ENCODE measurements around the gene CCDC71.
A peak's percentile ranks its signal among the peaks of the same experiment; 100 is the strongest.

CCDC71 gene

DNA sequence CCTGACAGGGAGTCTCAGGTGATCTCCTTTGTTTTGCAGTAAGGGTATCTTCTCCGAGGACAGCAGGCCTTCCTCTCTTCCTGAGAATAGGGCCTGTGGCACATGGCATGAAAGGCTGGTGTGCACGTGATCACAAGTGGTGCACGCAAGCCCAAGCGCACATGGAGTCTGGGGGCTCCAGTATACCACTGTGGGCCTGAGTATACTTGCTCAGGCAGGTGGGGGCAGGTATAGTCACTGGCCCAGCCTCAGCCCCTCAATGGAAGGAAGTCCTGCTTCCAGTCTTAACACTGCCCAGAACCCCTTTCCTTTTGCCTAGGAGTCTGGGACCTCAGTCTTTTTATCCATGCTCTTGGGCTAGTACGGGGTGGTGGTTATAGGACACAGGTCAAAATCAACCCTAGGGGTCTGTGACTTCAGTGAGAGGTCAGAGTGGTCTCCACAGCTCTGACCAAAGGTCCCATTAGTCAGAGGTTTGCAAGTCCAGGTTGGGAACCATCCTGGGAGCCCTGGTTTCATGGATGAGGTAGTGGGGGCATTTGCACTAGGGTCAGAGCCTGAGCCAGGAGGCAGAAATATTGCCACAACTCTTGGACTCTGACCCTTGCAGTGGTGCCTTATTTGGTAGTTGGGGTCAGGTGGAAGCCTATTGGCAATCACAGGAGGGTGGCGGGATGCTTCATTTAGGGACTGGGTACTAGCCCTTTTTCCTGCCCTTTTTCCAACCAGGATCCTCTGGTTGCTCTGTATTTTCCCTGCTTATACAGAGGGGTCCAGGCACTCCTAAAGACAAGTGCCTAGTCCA lies 823 bp upstream of the CCDC71 start:
- peak overlapping the region; percentile 18 for H3K27ac ChIP-seq (ENCODE audit: low read length)
- peak overlapping the region; percentile 84 for H3K4me3 ChIP-seq (ENCODE audit: low read length)
- H3K27me3 ChIP-seq (ENCODE audit: control insufficient read depth, insufficient read depth, low read length), result no peaks in the 10 kb centered on the region
- no peaks in the 10 kb centered on the region for H3K9me3 ChIP-seq (ENCODE audit: control insufficient read depth, low read depth, low read length)
- H3K9ac ChIP-seq (ENCODE audit: low read length), result peak overlapping the region; percentile 91
- peaks cover 19% of the 10 kb centered on the region for H3K4me1 ChIP-seq (ENCODE audit: control insufficient read depth, low read depth, low read length)
- H3K36me3 ChIP-seq (ENCODE audit: control insufficient read depth, low read depth, low read length), result peaks cover 14% of the 10 kb centered on the region

DNA sequence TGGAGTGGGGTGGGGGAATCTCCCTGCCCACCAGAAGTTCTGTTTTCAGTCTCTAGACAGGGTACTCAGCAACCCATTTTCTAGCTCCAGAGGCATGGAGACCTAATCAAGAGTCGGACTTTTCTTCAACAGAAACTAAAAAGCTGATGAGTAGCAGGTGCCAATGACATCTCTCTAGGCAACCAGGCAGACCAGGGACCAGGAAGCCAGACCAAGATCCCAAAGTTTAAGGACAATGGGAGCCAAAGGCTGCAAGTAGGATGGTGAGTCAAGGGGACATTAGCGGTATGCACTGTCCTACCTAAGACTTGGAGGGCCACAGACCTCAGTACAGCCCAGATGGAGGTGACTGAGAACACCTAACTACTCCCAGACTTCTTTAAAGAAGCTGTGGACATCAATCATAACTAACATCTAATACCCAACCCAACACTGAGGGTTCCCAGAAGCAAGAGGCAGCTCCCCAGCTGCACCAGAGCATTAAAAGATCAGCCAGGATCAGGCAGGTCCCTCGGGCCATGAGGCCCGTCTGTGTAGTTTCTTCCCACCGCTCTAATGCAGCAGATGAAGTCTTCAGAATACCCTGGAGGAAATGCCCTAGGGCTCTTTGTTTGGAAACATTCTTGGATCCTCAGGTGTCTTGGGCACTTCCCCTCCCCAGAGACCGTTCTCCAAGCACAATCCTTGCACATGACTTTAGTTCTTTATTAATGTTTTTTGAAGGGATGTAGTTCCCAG lies 979 bp downstream of the CCDC71 start:
- H3K27me3 ChIP-seq (ENCODE audit: control insufficient read depth, insufficient read depth, low read length), result no peaks in the 10 kb centered on the region
- peaks cover 13% of the 10 kb centered on the region for H3K4me1 ChIP-seq (ENCODE audit: control insufficient read depth, low read depth, low read length)
- H3K9ac ChIP-seq (ENCODE audit: low read length), result peak overlapping the region; percentile 91
- H3K36me3 ChIP-seq (ENCODE audit: control insufficient read depth, low read depth, low read length), result peaks cover 20% of the 10 kb centered on the region
- no peaks in the 10 kb centered on the region for H3K9me3 ChIP-seq (ENCODE audit: control insufficient read depth, low read depth, low read length)
- H3K4me3 ChIP-seq (ENCODE audit: low read length), result peak overlapping the region; percentile 84
- H3K27ac ChIP-seq (ENCODE audit: low read length), result peak overlapping the region; percentile 45

DNA sequence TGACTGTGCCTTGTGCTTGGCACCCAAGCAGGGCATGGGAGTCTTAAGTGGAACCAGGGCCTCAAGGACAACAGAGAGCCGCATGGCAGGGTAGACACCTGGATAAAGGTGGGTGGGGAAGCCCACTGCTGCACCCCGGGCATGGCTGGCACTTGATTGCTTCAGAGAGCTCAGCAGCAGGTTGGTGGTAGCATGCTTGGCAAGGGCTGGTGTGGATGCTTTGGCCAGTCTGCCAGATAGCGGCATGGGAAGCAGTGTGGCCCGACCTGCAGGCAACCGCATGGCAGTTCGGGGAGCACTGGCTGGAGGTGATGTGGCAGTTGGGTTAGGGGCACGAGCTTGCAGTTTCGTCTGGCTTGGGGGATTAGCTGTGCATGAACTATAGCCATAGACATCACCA lies 2.5 kb downstream of the CCDC71 start:
- no peak overlapping the region for H3K4me3 ChIP-seq (ENCODE audit: low read length)
- H3K9me3 ChIP-seq (ENCODE audit: control insufficient read depth, low read depth, low read length), result no peaks in the 10 kb centered on the region
- peaks cover 20% of the 10 kb centered on the region for H3K36me3 ChIP-seq (ENCODE audit: control insufficient read depth, low read depth, low read length)
- no peaks in the 10 kb centered on the region for H3K27me3 ChIP-seq (ENCODE audit: control insufficient read depth, insufficient read depth, low read length)
- no peak overlapping the region for H3K9ac ChIP-seq (ENCODE audit: low read length)
- no peak overlapping the region for H3K27ac ChIP-seq (ENCODE audit: low read length)
- H3K4me1 ChIP-seq (ENCODE audit: control insufficient read depth, low read depth, low read length), result peaks cover 13% of the 10 kb centered on the region

- H3K4me1 ChIP-seq (ENCODE audit: control insufficient read depth, low read depth, low read length), result peaks cover 13% of the 10 kb centered on the region
- H3K9ac ChIP-seq (ENCODE audit: low read length), result no peak overlapping the region
- H3K9me3 ChIP-seq (ENCODE audit: control insufficient read depth, low read depth, low read length), result no peaks in the 10 kb centered on the region
- no peak overlapping the region for H3K27ac ChIP-seq (ENCODE audit: low read length)
- H3K36me3 ChIP-seq (ENCODE audit: control insufficient read depth, low read depth, low read length), result peaks cover 20% of the 10 kb centered on the region
- no peaks in the 10 kb centered on the region for H3K27me3 ChIP-seq (ENCODE audit: control insufficient read depth, insufficient read depth, low read length)
- H3K4me3 ChIP-seq (ENCODE audit: low read length), result no peak overlapping the region
These were observed 3.2 kb downstream of the CCDC71 start for GRCh38 chr3:49162751-49163419.

- Histone ChIP-seq H3K36me3 (ENCODE audit: control insufficient read depth, low read depth, low read length) (peaks cover 20% of the 10 kb centered on the region), H3K9ac (ENCODE audit: low read length) (no peak overlapping the region)
These were observed 4.2 kb downstream of the CCDC71 start for GRCh38 chr3:49161808-49162530.

GRCh38 chr3:49161197-49161596 lies 4.9 kb downstream of the CCDC71 start:
- H3K27ac ChIP-seq (ENCODE audit: low read length), result no peak overlapping the region

More at GRCh38 chr3:49161808-49162530, 4.2 kb downstream of the CCDC71 start:
- Histone ChIP-seq H3K9me3 (ENCODE audit: control insufficient read depth, low read depth, low read length) (no peaks in the 10 kb centered on the region), H3K4me3 (ENCODE audit: low read length) (no peak overlapping the region), H3K27me3 (ENCODE audit: control insufficient read depth, insufficient read depth, low read length) (no peaks in the 10 kb centered on the region), H3K4me1 (ENCODE audit: control insufficient read depth, low read depth, low read length) (peaks cover 13% of the 10 kb centered on the region), H3K27ac (ENCODE audit: low read length) (no peak overlapping the region)

GRCh38 chr3:49158792-49159191 lies 7.3 kb downstream of the CCDC71 start:
- H3K9me3 ChIP-seq (ENCODE audit: control insufficient read depth, low read depth, low read length), result no peaks in the 10 kb centered on the region
- H3K4me1 ChIP-seq (ENCODE audit: control insufficient read depth, low read depth, low read length), result no peaks in the 10 kb centered on the region
- no peak overlapping the region for H3K27ac ChIP-seq (ENCODE audit: low read length)
- H3K27me3 ChIP-seq (ENCODE audit: control insufficient read depth, insufficient read depth, low read length), result no peaks in the 10 kb centered on the region
- H3K9ac ChIP-seq (ENCODE audit: low read length), result no peak overlapping the region
- H3K36me3 ChIP-seq (ENCODE audit: control insufficient read depth, low read depth, low read length), result peaks cover 16% of the 10 kb centered on the region
- no peak overlapping the region for H3K4me3 ChIP-seq (ENCODE audit: low read length)

More at GRCh38 chr3:49161197-49161596, 4.9 kb downstream of the CCDC71 start:
- Histone ChIP-seq H3K9me3 (ENCODE audit: control insufficient read depth, low read depth, low read length) (no peaks in the 10 kb centered on the region), H3K4me3 (ENCODE audit: low read length) (no peak overlapping the region), H3K4me1 (ENCODE audit: control insufficient read depth, low read depth, low read length) (peaks cover 8% of the 10 kb centered on the region), H3K9ac (ENCODE audit: low read length) (no peak overlapping the region), H3K27me3 (ENCODE audit: control insufficient read depth, insufficient read depth, low read length) (no peaks in the 10 kb centered on the region), H3K36me3 (ENCODE audit: control insufficient read depth, low read depth, low read length) (peaks cover 20% of the 10 kb centered on the region)

- peaks cover 10% of the 10 kb centered on the region for H3K36me3 ChIP-seq (ENCODE audit: control insufficient read depth, low read depth, low read length)
- H3K9ac ChIP-seq (ENCODE audit: low read length), result no peak overlapping the region
- H3K4me3 ChIP-seq (ENCODE audit: low read length), result no peak overlapping the region
- no peaks in the 10 kb centered on the region for H3K27me3 ChIP-seq (ENCODE audit: control insufficient read depth, insufficient read depth, low read length)
- no peak overlapping the region for H3K27ac ChIP-seq (ENCODE audit: low read length)
- H3K9me3 ChIP-seq (ENCODE audit: control insufficient read depth, low read depth, low read length), result no peaks in the 10 kb centered on the region
- H3K4me1 ChIP-seq (ENCODE audit: control insufficient read depth, low read depth, low read length), result no peaks in the 10 kb centered on the region
These were observed 7.9 kb downstream of the CCDC71 start for GRCh38 chr3:49158103-49158709.

- Histone ChIP-seq H3K4me3 (ENCODE audit: low read length) (no peak overlapping the region), H3K9me3 (ENCODE audit: control insufficient read depth, low read depth, low read length) (no peaks in the 10 kb centered on the region), H3K4me1 (ENCODE audit: control insufficient read depth, low read depth, low read length) (no peaks in the 10 kb centered on the region), H3K9ac (ENCODE audit: low read length) (no peak overlapping the region), H3K36me3 (ENCODE audit: control insufficient read depth, low read depth, low read length) (peaks cover 5% of the 10 kb centered on the region), H3K27ac (ENCODE audit: low read length) (no peak overlapping the region), H3K27me3 (ENCODE audit: control insufficient read depth, insufficient read depth, low read length) (no peaks in the 10 kb centered on the region)
These were observed 8.8 kb downstream of the CCDC71 start for GRCh38 chr3:49157289-49157688.

DNA sequence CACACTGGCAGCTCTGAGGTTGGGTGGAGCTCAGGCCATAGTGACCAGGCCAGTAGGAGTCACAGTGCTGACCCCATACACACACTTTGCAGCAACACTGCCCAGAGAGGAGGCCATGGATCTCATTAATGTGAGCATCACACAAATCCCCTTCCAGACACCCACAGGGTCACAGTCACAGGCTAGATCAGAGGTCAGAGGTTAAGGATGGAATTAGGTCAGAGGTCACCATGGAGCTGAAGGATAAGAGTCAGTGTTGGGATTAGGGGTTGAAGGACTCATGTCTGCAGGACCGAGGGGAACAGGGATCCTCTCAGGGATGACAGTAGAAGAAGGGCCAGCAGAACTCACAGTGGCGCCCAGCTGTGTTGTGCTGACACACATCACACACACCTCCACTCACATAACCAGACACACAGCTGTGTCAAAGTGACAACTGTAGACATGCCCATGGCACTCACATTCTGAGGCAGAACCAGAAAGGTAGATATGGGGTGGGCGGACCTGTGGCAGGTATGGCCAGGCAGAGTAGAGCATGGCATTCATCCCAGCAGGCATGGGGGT lies 12.7 kb downstream of the CCDC71 start:
- no peaks in the 10 kb centered on the region for H3K27me3 ChIP-seq (ENCODE audit: control insufficient read depth, insufficient read depth, low read length)
- H3K27ac ChIP-seq (ENCODE audit: low read length), result no peak overlapping the region
- H3K9me3 ChIP-seq (ENCODE audit: control insufficient read depth, low read depth, low read length), result no peaks in the 10 kb centered on the region
- no peak overlapping the region for H3K9ac ChIP-seq (ENCODE audit: low read length)
- no peaks in the 10 kb centered on the region for H3K4me1 ChIP-seq (ENCODE audit: control insufficient read depth, low read depth, low read length)
- H3K36me3 ChIP-seq (ENCODE audit: control insufficient read depth, low read depth, low read length), result no peaks in the 10 kb centered on the region
- no peak overlapping the region for H3K4me3 ChIP-seq (ENCODE audit: low read length)
